GM06990 (cell line): Measurements from ENCODE around the gene MAPK11.

Experiments used
- DNase-seq: peaks from one replicate; pipeline ENCODE4 v3.0.0-alpha.2; 2011; ENCODE audit not compliant: insufficient read length; ENCODE audit errors: extremely low read depth
- H3K27me3 ChIP-seq: replicated peaks from 2 replicates; pipeline ENCODE4 v1.6.0; 2011; ENCODE audit warnings: low read length; ENCODE audit not compliant: control insufficient read depth, insufficient read depth
- H3K36me3 ChIP-seq: 2 replicates; pipeline ENCODE4 v1.5.1; 2011; ENCODE audit warnings: low read length; ENCODE audit not compliant: control insufficient read depth, insufficient read depth
- H3K4me3 ChIP-seq: replicated peaks from 2 replicates; pipeline ENCODE4 v1.5.1; 2011; ENCODE audit warnings: low read depth, mild to moderate bottlenecking, control low read depth, low read length
- TF ChIP-seq, protein P1 (sequence below): IDR thresholded peaks from 2 replicates; pipeline ENCODE4 v1.5.1; 2011; ENCODE audit warnings: low read length, control low read depth, mild to moderate bottlenecking, inconsistent platforms; ENCODE audit not compliant: insufficient read depth, poor library complexity, severe bottlenecking

The MAPK11 gene

DNA sequence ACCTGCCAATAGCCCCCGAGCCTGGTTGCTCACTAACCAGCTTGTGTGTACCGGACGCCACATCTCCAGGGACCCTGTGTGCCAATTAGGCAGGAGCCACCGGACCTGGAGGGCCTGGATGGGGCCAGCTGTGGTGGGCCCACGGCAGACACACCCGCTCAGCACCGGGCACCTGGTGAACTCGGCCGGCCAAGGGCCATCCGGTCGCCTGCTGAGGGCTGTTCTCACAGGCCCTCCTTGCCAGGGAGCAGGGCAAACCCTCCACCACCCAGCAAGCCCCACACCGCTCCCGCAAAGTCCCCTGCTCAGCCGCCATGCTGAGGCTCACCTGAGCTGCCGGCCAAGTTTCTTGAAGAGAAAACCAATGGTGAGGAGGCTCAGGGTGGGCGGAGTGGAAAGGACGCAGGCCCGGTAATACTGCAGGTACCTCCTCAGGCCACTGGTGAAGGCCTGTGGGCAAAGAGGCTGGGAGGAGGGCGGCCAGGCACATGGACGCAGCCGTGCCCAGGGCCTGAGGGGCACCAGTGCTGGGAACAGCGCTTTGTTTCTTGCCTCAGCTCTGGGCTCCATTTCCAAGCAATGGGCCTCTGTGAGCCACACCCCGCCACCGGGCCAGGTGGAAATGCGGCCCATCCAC lies 42.5 kb downstream of the MAPK11 start:
- DNase-seq = no peak
- no peaks in the 10 kb centered on the region for H3K27me3 ChIP-seq
- H3K36me3 ChIP-seq = peaks cover 28% of the 10 kb centered on the region
- no peak overlapping the region for H3K4me3 ChIP-seq
- TF ChIP-seq, protein P1, sequence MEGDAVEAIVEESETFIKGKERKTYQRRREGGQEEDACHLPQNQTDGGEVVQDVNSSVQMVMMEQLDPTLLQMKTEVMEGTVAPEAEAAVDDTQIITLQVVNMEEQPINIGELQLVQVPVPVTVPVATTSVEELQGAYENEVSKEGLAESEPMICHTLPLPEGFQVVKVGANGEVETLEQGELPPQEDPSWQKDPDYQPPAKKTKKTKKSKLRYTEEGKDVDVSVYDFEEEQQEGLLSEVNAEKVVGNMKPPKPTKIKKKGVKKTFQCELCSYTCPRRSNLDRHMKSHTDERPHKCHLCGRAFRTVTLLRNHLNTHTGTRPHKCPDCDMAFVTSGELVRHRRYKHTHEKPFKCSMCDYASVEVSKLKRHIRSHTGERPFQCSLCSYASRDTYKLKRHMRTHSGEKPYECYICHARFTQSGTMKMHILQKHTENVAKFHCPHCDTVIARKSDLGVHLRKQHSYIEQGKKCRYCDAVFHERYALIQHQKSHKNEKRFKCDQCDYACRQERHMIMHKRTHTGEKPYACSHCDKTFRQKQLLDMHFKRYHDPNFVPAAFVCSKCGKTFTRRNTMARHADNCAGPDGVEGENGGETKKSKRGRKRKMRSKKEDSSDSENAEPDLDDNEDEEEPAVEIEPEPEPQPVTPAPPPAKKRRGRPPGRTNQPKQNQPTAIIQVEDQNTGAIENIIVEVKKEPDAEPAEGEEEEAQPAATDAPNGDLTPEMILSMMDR = no peak

GRCh38 chr22:50226875-50227165 lies 43.4 kb downstream of the MAPK11 start:
- peaks cover 35% of the 10 kb centered on the region for H3K36me3 ChIP-seq
- TF ChIP-seq, protein P1 = no peak
- no peak for DNase-seq
- H3K27me3 ChIP-seq = no peaks in the 10 kb centered on the region
- no peak overlapping the region for H3K4me3 ChIP-seq

DNA sequence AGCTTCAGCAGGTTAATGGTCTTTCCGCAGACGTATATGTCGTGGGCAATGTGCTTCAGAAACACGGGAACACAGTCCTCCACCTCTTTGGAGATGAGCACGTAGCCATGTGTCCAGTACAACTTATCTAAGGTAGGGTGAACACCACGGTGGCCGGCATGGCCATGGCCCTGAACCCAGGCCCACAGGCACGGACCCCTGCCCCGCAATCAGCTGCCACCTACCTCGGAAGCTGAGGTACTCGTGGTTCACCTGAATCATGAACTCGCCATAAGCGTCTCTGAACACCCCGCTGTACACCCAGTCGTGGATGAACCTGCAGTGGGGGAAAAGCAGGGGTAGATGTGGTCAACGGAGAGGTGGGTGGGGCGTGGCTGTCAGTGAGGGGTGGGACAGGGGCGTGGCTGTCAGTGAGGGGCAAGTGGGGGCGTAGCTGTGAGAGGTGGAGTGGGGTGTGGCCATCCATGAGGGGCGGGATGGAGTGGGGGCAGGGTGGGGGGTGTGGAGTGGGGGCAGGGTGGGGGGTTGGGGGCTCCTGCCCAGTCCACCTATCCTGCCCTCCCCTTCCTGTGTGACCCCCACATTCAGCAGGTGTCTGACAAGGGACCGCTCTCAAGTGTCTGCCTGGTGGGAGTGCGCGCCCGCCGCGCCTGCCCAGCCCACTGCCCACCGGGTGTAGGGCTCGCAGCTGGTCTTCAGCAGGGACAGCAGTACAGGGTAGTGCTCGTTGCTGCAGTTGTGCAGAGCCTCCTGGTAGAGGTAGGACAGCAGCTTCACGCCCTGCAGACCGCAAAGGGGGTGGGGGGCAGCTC lies 43.9 kb downstream of the MAPK11 start:
- TF ChIP-seq, protein P1 = no peak

GRCh38 chr22:50225200-50225969 lies 44.8 kb downstream of the MAPK11 start:
- H3K4me3 ChIP-seq = no peak overlapping the region
- H3K27me3 ChIP-seq = no peaks in the 10 kb centered on the region
- TF ChIP-seq, protein P1 = no peak
- no peak for DNase-seq
- H3K36me3 ChIP-seq = peaks cover 44% of the 10 kb centered on the region

More for the DNA sequence above, 43.9 kb downstream of the MAPK11 start:
- H3K27me3 ChIP-seq = no peaks in the 10 kb centered on the region
- peaks cover 39% of the 10 kb centered on the region for H3K36me3 ChIP-seq
- no peak for DNase-seq
- H3K4me3 ChIP-seq = no peak overlapping the region

GRCh38 chr22:50224071-50224470 lies 46.1 kb downstream of the MAPK11 start:
- Histone ChIP-seq H3K36me3 (peaks cover 48% of the 10 kb centered on the region), H3K4me3 (no peak overlapping the region), H3K27me3 (no peaks in the 10 kb centered on the region)
- TF ChIP-seq, protein P1 = no peak
- DNase-seq = no peak
